Activated effector memory CD4-positive, alpha-beta T cell treated with anti-CD3 and anti-CD28 coated beads, Interleukin-2, amount 50 U/mL, for 16 hours (primary cell): ENCODE data around the gene PECR.
"Not testable (repeated sequence)": the region's sequence is repeated elsewhere in the genome, so short reads cannot be mapped to it uniquely, and the experiment has no call there.

Source experiments
- DNase-seq: peaks from one replicate; pipeline ENCODE4 v3.0.0-alpha.2; 2020

The PECR gene

GRCh38 chr2:216103213-216103612 lies 21.6 kb upstream of the PECR start:
- DNase-seq, result no peak

- no peak for DNase-seq
These were observed 19.5 kb upstream of the PECR start for GRCh38 chr2:216101109-216101508.

- DNase-seq, result no peak
These were observed 17.1 kb upstream of the PECR start for GRCh38 chr2:216098421-216099334.

GRCh38 chr2:216094701-216095100 lies 13.1 kb upstream of the PECR start:
- DNase-seq, result no peak

GRCh38 chr2:216092646-216093045 lies 11.0 kb upstream of the PECR start:
- DNase-seq, result no peak

- DNase-seq, result no peak
These were observed 8.8 kb upstream of the PECR start for GRCh38 chr2:216090369-216090786.

GRCh38 chr2:216086207-216086893 lies 4.7 kb upstream of the PECR start:
- DNase-seq, result no peak

GRCh38 chr2:216084547-216084946 lies 2.9 kb upstream of the PECR start:
- peak; percentile 71 for DNase-seq

GRCh38 chr2:216083464-216084281 lies 2.1 kb upstream of the PECR start:
- DNase-seq, result no peak

- DNase-seq, result peak; percentile 70
These were observed 1.2 kb upstream of the PECR start for GRCh38 chr2:216082805-216083204.

- DNase-seq, result peak; percentile 67
These were observed 605 bp upstream of the PECR start for GRCh38 chr2:216082117-216082711.

- DNase-seq, result no peak
These were observed 597 bp downstream of the PECR start for GRCh38 chr2:216081012-216081411.

- DNase-seq, result not testable (repeated sequence)
These were observed 1.6 kb downstream of the PECR start for GRCh38 chr2:216080048-216080447.

GRCh38 chr2:216078776-216079175 lies 2.8 kb downstream of the PECR start:
- no peak for DNase-seq

GRCh38 chr2:216075510-216076485 lies 5.8 kb downstream of the PECR start:
- DNase-seq, result no peak

GRCh38 chr2:216074794-216075193 lies 6.8 kb downstream of the PECR start:
- DNase-seq, result no peak

GRCh38 chr2:216074380-216074779 lies 7.2 kb downstream of the PECR start:
- DNase-seq, result no peak

- DNase-seq, result no peak
These were observed 7.8 kb downstream of the PECR start for GRCh38 chr2:216073773-216074172.

- no peak for DNase-seq
These were observed 9.1 kb downstream of the PECR start for GRCh38 chr2:216072473-216072872.

- no peak for DNase-seq
These were observed 10.3 kb downstream of the PECR start for GRCh38 chr2:216071111-216071851.

GRCh38 chr2:216070195-216070594 lies 11.4 kb downstream of the PECR start:
- DNase-seq, result no peak
